ENCODE results near the gene DLG3.

Gene DLG3

GRCh38 chrX:70437011-70437410 is 7.6 kb upstream of the DLG3 start:
- in situ Hi-C loops (cut with MboI; ENCODE audit: low sequenced_read_pairs), result no loop called here

- in situ Hi-C loops (cut with MboI; ENCODE audit: low sequenced_read_pairs), result no loop called here
Observed at GRCh38 chrX:70437921-70438665, 6.5 kb upstream of the DLG3 start.

GRCh38 chrX:70439016-70439415 is 5.6 kb upstream of the DLG3 start:
- in situ Hi-C loops (cut with MboI; ENCODE audit: low sequenced_read_pairs), result no loop called here

GRCh38 chrX:70442224-70442623 is 2.4 kb upstream of the DLG3 start:
- in situ Hi-C loops (cut with MboI; ENCODE audit: low sequenced_read_pairs), result no loop called here

GRCh38 chrX:70444946-70445656 is 466 bp downstream of the DLG3 start:
- in situ Hi-C loops (cut with MboI; ENCODE audit: low sequenced_read_pairs), result no loop called here

GRCh38 chrX:70445951-70446350 is 1.3 kb downstream of the DLG3 start:
- in situ Hi-C loops (cut with MboI; ENCODE audit: low sequenced_read_pairs), result no loop called here

GRCh38 chrX:70446380-70447350 is 2.0 kb downstream of the DLG3 start:
- in situ Hi-C loops (cut with MboI; ENCODE audit: low sequenced_read_pairs), result no loop called here

- in situ Hi-C loops (cut with MboI; ENCODE audit: low sequenced_read_pairs), result no loop called here
Observed at GRCh38 chrX:70449457-70449966, 4.9 kb downstream of the DLG3 start.

- in situ Hi-C loops (cut with MboI; ENCODE audit: low sequenced_read_pairs), result no loop called here
Observed at GRCh38 chrX:70452143-70452733, 7.6 kb downstream of the DLG3 start.

- in situ Hi-C loops (cut with MboI; ENCODE audit: low sequenced_read_pairs), result no loop called here
Observed at GRCh38 chrX:70453024-70453618, 8.5 kb downstream of the DLG3 start.

- in situ Hi-C loops (cut with MboI; ENCODE audit: low sequenced_read_pairs), result no loop called here
Observed at GRCh38 chrX:70454441-70455365, 10.1 kb downstream of the DLG3 start.

GRCh38 chrX:70455366-70456202 is 10.9 kb downstream of the DLG3 start:
- in situ Hi-C loops (cut with MboI; ENCODE audit: low sequenced_read_pairs), result no loop called here

- in situ Hi-C loops (cut with MboI; ENCODE audit: low sequenced_read_pairs), result no loop called here
Observed at GRCh38 chrX:70456256-70456655, 11.6 kb downstream of the DLG3 start.

- in situ Hi-C loops (cut with MboI; ENCODE audit: low sequenced_read_pairs), result no loop called here
Observed at GRCh38 chrX:70461026-70461425, 16.4 kb downstream of the DLG3 start.

- in situ Hi-C loops (cut with MboI; ENCODE audit: low sequenced_read_pairs), result no loop called here
Observed at GRCh38 chrX:70464051-70464450, 19.4 kb downstream of the DLG3 start.

- in situ Hi-C loops (cut with MboI; ENCODE audit: low sequenced_read_pairs), result no loop called here
Observed at GRCh38 chrX:70466968-70467367, 22.3 kb downstream of the DLG3 start.

- in situ Hi-C loops (cut with MboI; ENCODE audit: low sequenced_read_pairs), result no loop called here
Observed at GRCh38 chrX:70468709-70469108, 24.1 kb downstream of the DLG3 start.

- in situ Hi-C loops (cut with MboI; ENCODE audit: low sequenced_read_pairs), result no loop called here
Observed at GRCh38 chrX:70470850-70471289, 26.2 kb downstream of the DLG3 start.

All from hTERT RPE-1 (cell line).